KOPT-K1 (cell line): Measurements from ENCODE around the gene TAF3.

ENCODE experiments used
- H3K27ac ChIP-seq: fragments of 200-600 bp; sonication (generic); 2 replicates; pipeline ENCODE4 v1.5.1; 2016; ENCODE audit warnings: antibody characterized with exemption, mild to moderate bottlenecking, low read depth, low read length; ENCODE audit not compliant: poor library complexity, severe bottlenecking
- H3K36me3 ChIP-seq: fragments of 200-600 bp; sonication (generic); 2 replicates; pipeline ENCODE4 v1.5.1; 2017; ENCODE audit warnings: antibody characterized with exemption, mild to moderate bottlenecking, low read length, moderate library complexity; ENCODE audit not compliant: insufficient read depth
- H3K9me3 ChIP-seq: fragments of 200-600 bp; sonication (generic); 2 replicates; pipeline ENCODE4 v1.5.1; 2017; ENCODE audit warnings: antibody characterized with exemption, low read length, mild to moderate bottlenecking; ENCODE audit not compliant: insufficient read depth, poor library complexity, severe bottlenecking

TAF3 gene

DNA sequence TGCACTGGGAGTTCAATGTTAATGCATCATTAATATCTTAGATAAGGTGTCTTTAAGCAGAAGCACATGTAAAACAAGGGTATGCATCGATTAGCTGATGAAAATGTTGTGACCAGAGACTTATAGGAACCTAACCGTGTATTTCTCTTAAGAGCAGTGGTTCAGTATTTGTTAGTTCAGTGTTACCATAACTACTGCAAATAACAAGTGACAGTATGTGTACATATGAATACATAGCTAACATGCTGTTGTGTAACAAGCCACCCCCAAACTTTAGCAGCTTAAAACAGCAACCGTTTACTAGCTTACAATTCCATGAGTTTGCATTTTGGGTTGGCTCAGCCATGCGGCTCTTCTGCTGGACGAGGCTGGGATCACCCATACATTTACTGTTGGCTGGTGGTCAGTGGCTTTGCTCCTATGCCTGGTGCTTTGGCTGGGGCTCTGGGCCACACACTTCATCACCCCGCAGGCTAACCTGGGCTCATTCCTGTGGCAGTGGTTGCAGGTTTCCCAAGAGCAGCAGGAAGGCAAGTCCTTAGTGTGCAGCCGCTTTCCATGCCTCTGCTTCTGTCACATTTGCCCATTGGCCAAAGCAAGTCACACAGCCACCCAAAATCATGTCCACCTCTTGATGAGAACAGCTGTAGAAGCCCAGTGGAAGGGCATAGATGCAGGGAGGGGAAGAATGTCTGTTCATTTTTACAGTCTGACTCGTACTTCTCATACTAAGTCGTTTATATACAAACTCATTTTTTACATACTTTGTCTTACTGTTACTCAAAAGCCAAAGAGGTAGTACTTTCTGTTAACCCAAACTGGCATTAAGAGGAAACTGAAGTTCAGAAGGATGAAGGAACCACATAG is 132.9 kb downstream of the TAF3 start:
- Histone ChIP-seq H3K27ac (no peak overlapping the region), H3K36me3 (no peaks in the 10 kb centered on the region), H3K9me3 (no peaks in the 10 kb centered on the region)

DNA sequence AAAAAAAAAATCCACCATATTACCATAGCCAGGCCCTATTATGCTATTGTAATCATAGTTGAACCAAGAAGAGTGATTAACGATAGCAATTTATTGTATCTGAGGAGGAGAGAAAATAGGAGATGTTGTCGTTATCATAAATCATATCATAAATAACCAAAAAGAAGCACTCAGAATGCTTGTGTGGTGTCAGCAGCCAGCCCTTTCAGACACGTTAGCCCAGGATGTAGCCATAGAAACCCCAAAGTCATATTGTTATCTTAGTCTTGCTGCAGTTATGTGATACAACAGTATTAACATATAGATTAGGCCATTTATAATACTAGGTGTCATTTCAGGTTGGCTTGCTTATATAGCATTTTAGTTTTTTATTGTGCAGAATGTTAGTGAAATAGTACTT is 134.0 kb downstream of the TAF3 start:
- H3K9me3 ChIP-seq: no peaks in the 10 kb centered on the region
- H3K27ac ChIP-seq: no peak overlapping the region

DNA sequence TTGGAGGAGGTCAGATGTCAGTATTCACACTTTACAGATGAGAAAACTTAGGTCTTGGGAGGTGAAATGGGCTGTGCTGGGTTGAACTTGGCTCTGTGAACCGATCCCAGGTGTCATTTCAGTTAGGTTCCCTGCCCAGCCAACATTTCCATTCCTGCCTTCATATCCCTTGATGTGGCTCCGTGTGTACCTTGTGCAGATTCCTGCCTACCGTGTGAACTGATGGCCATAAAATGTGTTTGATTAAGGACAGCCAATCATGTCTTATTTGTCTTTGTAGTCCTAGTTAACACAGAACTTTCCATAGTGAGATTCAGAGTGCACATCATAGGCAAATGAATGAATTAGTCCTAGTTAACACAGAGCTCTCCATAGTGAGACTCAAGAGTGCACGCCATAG is 135.1 kb downstream of the TAF3 start:
- Histone ChIP-seq H3K9me3 (no peaks in the 10 kb centered on the region), H3K36me3 (no peaks in the 10 kb centered on the region), H3K27ac (no peak overlapping the region)

More for the DNA sequence above, 134.0 kb downstream of the TAF3 start:
- H3K36me3 ChIP-seq: no peaks in the 10 kb centered on the region

DNA sequence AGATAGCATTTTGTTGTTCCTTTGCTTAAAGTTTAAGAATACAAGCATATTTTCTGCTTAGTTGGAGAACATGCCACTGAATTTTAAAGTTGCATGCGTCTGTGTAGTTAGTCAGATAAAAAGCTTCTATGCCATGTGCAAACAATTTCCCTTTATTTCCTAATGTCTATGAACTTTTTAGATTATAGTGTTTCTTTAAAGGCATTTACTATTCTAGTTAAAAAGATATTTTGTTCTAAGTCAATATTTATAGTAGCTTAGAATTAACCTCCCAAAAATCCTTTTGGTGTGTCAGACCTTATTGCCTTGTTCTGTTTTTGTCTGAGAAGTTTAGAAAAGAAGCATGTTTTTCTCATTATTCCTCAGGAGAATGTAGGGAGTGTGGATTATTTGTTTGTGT is 137.1 kb downstream of the TAF3 start:
- no peak overlapping the region for H3K27ac ChIP-seq
- no peaks in the 10 kb centered on the region for H3K9me3 ChIP-seq
- H3K36me3 ChIP-seq: no peaks in the 10 kb centered on the region

DNA sequence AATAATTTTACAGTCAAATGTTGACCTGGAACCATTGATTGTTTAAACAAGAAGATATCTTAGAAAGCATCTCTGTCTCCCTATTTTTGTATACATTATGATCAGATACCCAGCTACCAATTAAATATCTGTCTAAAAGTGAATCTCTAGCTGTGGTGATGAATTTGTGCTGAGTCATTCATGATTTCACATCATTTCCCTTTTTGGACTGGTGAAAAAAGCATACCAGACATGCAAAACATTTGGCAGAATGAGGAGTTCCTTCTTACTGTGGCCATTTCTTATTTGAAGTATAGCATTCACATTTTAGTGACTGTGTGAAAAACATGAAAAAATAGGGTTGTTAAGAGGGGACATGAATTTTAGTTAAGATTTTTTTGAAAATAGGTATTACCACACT is 138.2 kb downstream of the TAF3 start:
- Histone ChIP-seq H3K36me3 (no peaks in the 10 kb centered on the region), H3K9me3 (no peaks in the 10 kb centered on the region), H3K27ac (no peak overlapping the region)

DNA sequence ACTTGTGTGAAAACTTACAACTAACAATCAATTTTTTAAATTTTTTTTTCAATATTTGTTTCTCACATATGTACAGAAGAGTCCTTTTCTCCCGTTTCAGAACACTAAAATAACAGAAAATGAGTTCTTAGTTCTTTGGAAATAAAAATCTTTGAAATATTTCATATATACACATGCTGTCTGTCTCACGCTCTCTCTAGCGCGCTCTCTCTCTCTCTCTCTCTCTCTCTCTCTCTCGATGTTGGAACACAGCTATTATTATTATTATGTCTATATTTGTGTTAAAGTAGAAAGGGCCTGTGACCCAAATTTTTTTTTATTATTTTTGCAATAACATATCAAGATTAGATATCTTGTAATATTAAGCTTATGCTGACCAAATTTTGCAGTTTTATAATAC is 139.3 kb downstream of the TAF3 start:
- no peak overlapping the region for H3K27ac ChIP-seq

DNA sequence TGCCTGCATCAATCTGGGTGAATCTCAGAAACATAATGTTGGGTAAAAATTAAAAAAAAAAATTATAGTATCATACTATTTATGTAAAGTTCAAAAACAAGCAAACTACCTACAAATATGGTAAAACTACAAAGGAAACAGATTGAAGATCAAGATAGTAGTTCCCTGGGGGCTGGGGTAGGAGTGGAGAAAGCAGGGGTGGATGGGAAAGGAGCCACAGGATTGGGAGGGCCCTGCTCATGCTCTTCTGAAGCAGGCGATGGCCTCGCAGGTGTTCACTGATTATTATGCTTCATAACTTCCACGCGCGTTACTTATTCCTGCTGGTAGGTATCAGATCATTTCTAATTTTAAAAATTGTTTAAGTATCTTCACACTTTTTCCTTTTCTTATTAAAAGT is 140.1 kb downstream of the TAF3 start:
- Histone ChIP-seq H3K27ac (no peak overlapping the region), H3K36me3 (no peaks in the 10 kb centered on the region), H3K9me3 (no peaks in the 10 kb centered on the region)

More for the DNA sequence above, 139.3 kb downstream of the TAF3 start:
- Histone ChIP-seq H3K36me3 (no peaks in the 10 kb centered on the region), H3K9me3 (no peaks in the 10 kb centered on the region)

DNA sequence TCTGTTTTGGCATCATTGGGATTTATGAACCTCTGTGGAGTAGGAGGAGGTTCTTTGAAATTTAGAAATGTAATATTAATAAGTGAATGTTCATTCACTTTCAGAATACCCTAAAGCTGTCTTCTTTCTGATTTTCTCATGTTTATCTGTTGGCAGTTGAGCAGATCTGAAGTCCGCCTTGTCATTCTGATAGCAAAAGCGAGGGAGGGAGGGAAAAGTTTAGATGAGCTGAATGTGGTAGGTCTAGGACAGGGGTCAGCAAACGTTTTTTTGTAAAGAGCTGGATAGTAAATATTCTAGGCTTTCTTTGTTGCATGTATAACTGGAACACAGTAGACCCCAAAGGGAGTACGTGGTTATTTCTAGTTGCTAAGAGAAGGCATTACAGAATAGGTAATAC is 141.8 kb downstream of the TAF3 start:
- no peaks in the 10 kb centered on the region for H3K9me3 ChIP-seq
- peaks cover 14% of the 10 kb centered on the region for H3K36me3 ChIP-seq
- no peak overlapping the region for H3K27ac ChIP-seq

DNA sequence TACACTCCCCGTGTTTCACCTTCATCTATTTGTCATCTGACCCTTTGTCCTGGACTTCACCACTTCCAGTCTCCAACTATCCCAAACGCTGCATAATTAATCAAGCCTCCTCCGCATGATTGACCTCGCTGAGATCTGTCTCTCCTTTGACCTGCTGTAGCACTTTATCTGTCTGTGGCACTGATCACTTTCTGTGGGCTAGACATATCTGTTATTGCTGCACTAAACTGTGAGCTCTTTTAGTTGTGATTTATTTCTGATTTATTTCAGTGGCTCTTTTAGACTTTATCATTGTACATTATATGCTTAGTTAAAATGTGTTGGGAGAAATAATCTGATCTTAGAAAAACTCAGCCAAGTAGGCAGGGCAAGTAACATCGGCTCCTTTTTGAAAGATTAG is 144.3 kb downstream of the TAF3 start:
- Histone ChIP-seq H3K36me3 (peaks cover 28% of the 10 kb centered on the region), H3K9me3 (no peaks in the 10 kb centered on the region), H3K27ac (no peak overlapping the region)

DNA sequence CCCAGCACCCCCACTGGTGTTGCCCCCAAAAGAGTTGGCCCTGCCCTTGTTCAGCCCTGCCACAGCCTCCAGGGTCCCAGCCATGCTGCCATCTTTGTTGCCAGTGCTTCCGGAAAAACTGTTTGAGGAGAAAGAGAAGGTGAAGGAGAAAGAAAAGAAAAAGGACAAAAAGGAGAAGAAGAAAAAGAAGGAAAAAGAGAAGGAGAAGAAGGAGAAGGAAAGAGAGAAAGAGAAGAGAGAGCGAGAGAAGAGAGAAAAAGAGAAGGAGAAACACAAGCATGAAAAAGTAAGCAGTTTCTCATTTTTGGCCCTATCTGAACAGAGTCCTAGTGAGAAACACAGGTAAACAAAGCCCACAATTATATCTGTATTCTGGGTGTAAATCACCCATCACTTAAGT is 147.2 kb downstream of the TAF3 start:
- H3K36me3 ChIP-seq: peaks cover 28% of the 10 kb centered on the region

DNA sequence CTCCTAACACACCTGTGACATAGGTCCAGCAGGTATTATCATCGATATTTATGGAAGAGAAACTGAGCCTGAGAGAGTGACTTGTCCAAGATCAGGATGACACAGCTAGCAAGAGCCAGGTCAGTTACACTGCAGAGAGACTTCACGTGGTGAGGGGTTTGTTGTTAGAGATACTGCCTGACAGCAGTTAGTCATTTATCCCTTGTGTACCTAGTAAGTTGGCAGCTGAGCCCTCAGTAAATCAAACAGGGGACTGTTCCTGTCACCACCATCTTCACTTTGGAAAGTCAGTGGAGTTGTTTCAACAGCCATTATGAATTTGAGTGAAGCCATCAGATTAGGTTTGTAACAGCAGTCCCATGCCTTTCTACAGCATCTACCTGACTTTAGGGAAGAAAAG is 148.7 kb downstream of the TAF3 start:
- Histone ChIP-seq H3K9me3 (no peaks in the 10 kb centered on the region), H3K27ac (no peak overlapping the region), H3K36me3 (peaks cover 28% of the 10 kb centered on the region)

More for the DNA sequence above, 147.2 kb downstream of the TAF3 start:
- Histone ChIP-seq H3K9me3 (no peaks in the 10 kb centered on the region), H3K27ac (no peak overlapping the region)

DNA sequence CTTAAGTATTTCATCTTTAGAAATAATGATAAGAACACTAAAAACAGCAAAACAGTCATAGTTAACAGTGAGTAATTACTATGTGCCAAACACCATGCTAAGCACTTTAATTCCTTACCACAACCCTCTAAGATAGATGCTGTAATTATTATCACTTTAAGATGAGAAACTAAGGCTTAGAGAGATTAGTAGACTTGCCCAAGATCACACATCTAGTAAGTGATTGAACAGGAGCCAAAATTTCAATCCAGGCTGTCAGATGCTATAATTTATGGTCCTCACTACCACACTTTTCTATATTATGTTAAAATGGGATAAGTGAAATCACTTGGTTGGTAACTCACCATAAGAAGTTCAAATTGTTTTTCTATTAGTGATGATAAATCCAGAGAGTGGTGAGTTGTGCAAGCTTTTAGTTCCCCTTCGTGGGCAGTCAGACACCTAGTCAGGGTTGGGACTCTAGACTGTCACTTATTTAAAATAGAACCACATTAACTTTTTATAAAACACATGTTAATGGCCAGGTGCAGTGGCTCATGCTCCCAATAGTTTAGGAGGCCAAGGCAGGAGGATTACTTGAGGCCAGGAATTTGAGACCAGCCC is 150.3 kb downstream of the TAF3 start:
- H3K27ac ChIP-seq: no peak overlapping the region
- peaks cover 28% of the 10 kb centered on the region for H3K36me3 ChIP-seq
- no peaks in the 10 kb centered on the region for H3K9me3 ChIP-seq

DNA sequence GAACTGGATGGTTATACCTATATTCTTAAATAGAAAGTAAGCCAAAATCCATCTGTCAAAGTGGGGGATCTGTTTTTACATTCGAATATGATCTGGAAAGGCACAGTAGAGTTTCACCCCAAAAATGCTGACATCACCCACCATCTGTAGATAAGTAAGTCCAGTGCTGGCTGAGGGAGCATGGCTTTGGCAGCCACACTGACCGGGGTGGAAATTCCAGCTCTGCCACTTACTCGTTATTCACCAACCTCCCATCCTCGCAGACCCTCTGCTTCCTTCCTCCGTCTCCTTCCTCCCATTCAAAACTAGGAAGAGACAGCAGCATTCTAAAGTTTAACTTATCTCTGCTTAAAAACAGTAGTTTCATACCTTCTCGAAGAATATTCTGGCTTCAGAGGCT is 151.3 kb downstream of the TAF3 start:
- no peaks in the 10 kb centered on the region for H3K9me3 ChIP-seq
- H3K36me3 ChIP-seq: peaks cover 19% of the 10 kb centered on the region
- H3K27ac ChIP-seq: no peak overlapping the region

DNA sequence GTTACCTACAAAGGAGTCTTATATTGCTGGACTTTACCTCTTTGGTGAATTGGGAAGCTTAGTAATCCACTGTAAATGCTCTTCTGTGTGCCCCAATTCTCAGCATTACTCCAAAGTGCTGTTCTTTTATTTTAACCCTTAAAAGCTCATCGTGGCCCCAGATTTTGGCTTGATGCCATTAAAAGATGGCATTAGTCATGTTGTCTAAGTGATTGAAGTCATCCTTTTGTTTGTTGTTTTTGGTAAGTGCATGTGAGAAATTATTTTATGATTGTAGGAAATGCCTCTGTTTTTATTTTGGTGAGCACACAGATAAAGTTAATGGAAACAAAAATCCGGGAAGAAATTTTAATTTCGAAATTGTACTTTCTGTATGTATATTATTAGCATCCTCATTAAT is 153.6 kb downstream of the TAF3 start:
- Histone ChIP-seq H3K27ac (no peak overlapping the region), H3K36me3 (0 out of 2 replicates have a peak, but pooled peaks cover under 1% of the 10 kb centered on the region), H3K9me3 (no peaks in the 10 kb centered on the region)

DNA sequence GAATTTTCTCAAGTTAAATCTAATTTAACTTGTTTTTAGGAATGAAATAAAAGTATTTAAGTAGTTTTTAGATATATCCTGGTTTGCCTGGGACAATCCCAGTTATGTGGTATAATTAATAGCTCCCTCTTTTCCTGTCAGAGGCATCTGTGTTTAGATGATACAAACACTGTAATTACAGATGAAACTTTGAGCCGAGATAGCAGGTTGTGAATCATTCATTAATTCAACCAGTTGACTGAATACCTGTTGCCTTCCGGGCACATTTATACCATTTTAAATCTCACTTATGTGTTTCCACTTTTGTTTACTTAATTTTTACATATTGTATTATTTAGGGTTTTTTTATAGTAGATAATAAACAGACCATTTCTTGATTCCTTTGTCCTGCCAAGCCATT is 154.1 kb downstream of the TAF3 start:
- no peak overlapping the region for H3K27ac ChIP-seq
- peaks cover 4% of the 10 kb centered on the region for H3K36me3 ChIP-seq
- no peaks in the 10 kb centered on the region for H3K9me3 ChIP-seq

DNA sequence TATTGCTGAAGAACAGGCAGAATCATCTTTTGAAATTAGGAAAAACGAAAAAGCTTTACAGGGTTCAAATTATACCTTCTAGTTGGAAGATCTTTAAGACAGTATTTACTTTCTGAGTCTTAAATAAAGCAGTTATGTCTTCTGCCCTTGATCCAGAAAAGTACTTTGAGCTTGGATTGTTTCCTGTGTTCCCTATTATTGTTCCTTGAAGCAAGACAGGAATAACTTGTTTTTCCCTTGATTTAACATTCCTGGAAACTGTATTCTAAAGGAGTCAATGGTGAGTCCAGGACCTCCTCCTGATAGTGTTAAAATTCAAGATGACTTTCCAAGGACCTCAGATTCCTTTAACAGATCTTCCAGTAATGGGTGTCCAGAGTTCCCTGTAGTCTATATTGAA is 161.9 kb downstream of the TAF3 start:
- H3K27ac ChIP-seq: no peak overlapping the region
- H3K36me3 ChIP-seq: peaks cover 22% of the 10 kb centered on the region
- H3K9me3 ChIP-seq: no peaks in the 10 kb centered on the region
